HepG2 (cell line): Measurements from ENCODE around the gene HAGH. TPM values are rescaled to one million over a fixed set of nuclear protein-coding genes. Genes with fewer than 3 reads are reported as not detected.

Source experiments
- FOXP4 ChIP-seq: sonication (generic); formaldehyde crosslinking; IDR thresholded peaks from 2 replicates; pipeline ENCODE4 v1.4.0; 2020; ENCODE audit warnings: missing genetic modification reagents
- MTERF4 ChIP-seq: sonication (generic); formaldehyde crosslinking; IDR thresholded peaks from 2 replicates; pipeline ENCODE4 v1.8.0; 2023; ENCODE audit warnings: mild to moderate bottlenecking, missing genetic modification reagents
- NCOA1 ChIP-seq: sonication (generic); formaldehyde crosslinking; IDR thresholded peaks from 2 replicates; pipeline ENCODE4 v1.9.0; 2021; ENCODE audit warnings: missing genetic modification reagents
- PAXIP1 ChIP-seq: sonication (generic); formaldehyde crosslinking; conservative IDR thresholded peaks from 2 replicates; pipeline ENCODE4 v1.4.0; 2020; ENCODE audit warnings: mild to moderate bottlenecking, missing genetic modification reagents, moderate library complexity
- PBX2 ChIP-seq: IDR thresholded peaks from 2 replicates; pipeline ENCODE4 v1.6.1; 2016; ENCODE audit warnings: control low read depth
- RCOR2 ChIP-seq: IDR thresholded peaks from 2 replicates; pipeline ENCODE4 v1.6.1; 2016; ENCODE audit warnings: missing biosample characterization, missing genetic modification reagents
- SKI ChIP-seq: fragments of 450-650 bp; IDR thresholded peaks from one replicate; pipeline ENCODE4 v1.6.1; 2018; ENCODE audit warnings: mild to moderate bottlenecking; ENCODE audit not compliant: partially characterized antibody
- ZBTB21 ChIP-seq: sonication (generic); formaldehyde crosslinking; IDR thresholded peaks from 2 replicates; pipeline ENCODE4 v1.4.0; 2020; ENCODE audit warnings: missing genetic modification reagents
- ZBTB26 ChIP-seq: IDR thresholded peaks from 2 replicates; pipeline ENCODE4 v1.6.1; 2016; ENCODE audit warnings: missing compliant biosample characterization, missing genetic modification reagents, borderline replicate concordance
- ZBTB3 ChIP-seq: sonication (generic); formaldehyde crosslinking; IDR thresholded peaks from 2 replicates; pipeline ENCODE4 v1.4.0; 2020; ENCODE audit warnings: low read depth, mild to moderate bottlenecking, moderate library complexity, missing genetic modification reagents, borderline replicate concordance
- ZNF256 ChIP-seq: sonication (generic); formaldehyde crosslinking; conservative IDR thresholded peaks from 2 replicates; pipeline ENCODE4 v1.4.0; 2020; ENCODE audit warnings: missing genetic modification reagents
- ZNF460 ChIP-seq: sonication (generic); formaldehyde crosslinking; IDR thresholded peaks from 2 replicates; pipeline ENCODE4 v1.5.1; 2020; ENCODE audit warnings: missing genetic modification reagents, mild to moderate bottlenecking, borderline replicate concordance
- ZNF605 ChIP-seq: sonication (generic); formaldehyde crosslinking; IDR thresholded peaks from 2 replicates; pipeline ENCODE4 v1.8.0; 2022; ENCODE audit warnings: mild to moderate bottlenecking, missing genetic modification reagents
- ZNF772 ChIP-seq: sonication (generic); formaldehyde crosslinking; IDR thresholded peaks from 2 replicates; pipeline ENCODE4 v1.5.0; 2020; ENCODE audit warnings: mild to moderate bottlenecking, missing genetic modification reagents
- ZNF800 ChIP-seq: sonication (generic); formaldehyde crosslinking; IDR thresholded peaks from 2 replicates; pipeline ENCODE4 v1.4.0; 2020; ENCODE audit warnings: missing genetic modification reagents
- ZSCAN9 ChIP-seq: IDR thresholded peaks from 2 replicates; pipeline ENCODE4 v1.6.1; 2016; ENCODE audit warnings: borderline replicate concordance
- polyA plus RNA-seq, 8 experiments: library from polyadenylated mRNA; depleted of rRNA in 3 of 8; stranded (reverse) in 7 of 8; unstranded in 1 of 8; fragments of >200 nt; fragmentation: Illumina TruSeq in 4 of 8; extraction: Trizol in 4 of 8; gene quantifications; 2 replicates each; pipeline versions ENCODE4 v1.2.1 to v1.2.3, GENCODE V29; 2011 to 2016; ENCODE audit warnings: low read depth in 4 of 8, missing spikeins in 1 of 8, mixed read lengths in 1 of 8; ENCODE audit not compliant: insufficient read depth in 1 of 8
- total RNA-seq, 5 experiments: library from RNA; depleted of rRNA; stranded (reverse); fragments of >200 nt; fragmentation: Illumina TruSeq; extraction: Trizol; gene quantifications; 2 replicates each; pipeline ENCODE4 v1.2.3, GENCODE V29; 2016; ENCODE audit warnings: low read depth in 1 of 5

HAGH gene
- total and polyA plus RNA-seq, 2 of the 13 experiments (the other 11 are each of a cell fraction or from before 2014, with no cell fraction given) = 70.4 to 95.4 TPM

- peak; percentile 83 for TF ChIP-seq PAXIP1 (CRISPR knock-in tag)
- no peak for TF ChIP-seq ZBTB3 (CRISPR knock-in tag)
- TF ChIP-seq FOXP4 (CRISPR knock-in tag) = peak; percentile 43; the same call in 1 of the 2 replicates
- peak; percentile 37; the same call in 1 of the 2 replicates for TF ChIP-seq ZNF772 (CRISPR knock-in tag)
- TF ChIP-seq ZNF256 (CRISPR knock-in tag) = no peak
- TF ChIP-seq ZSCAN9 (CRISPR knock-in tag) = no peak
- peak; percentile 71; the same call in 1 of the 2 replicates for TF ChIP-seq NCOA1
- no peak for TF ChIP-seq MTERF4 (CRISPR knock-in tag)
- TF ChIP-seq ZBTB26 = no peak
- TF ChIP-seq ZBTB21 (CRISPR knock-in tag) = no peak
- no peak for TF ChIP-seq PBX2 (CRISPR knock-in tag)
- no peak for TF ChIP-seq ZNF800 (CRISPR knock-in tag)
- peak; percentile 92 for TF ChIP-seq RCOR2 (CRISPR knock-in tag)
- no peak for TF ChIP-seq SKI
- no peak for TF ChIP-seq ZNF460 (CRISPR knock-in tag)
- no peak for TF ChIP-seq ZNF605 (CRISPR knock-in tag)
Measured at GRCh38 chr16:1825381-1825863, 1.2 kb downstream of the HAGH start (continued).
